Measurements from ENCODE around the gene DHRSX.
A peak's percentile ranks its signal among the peaks of the same experiment; 100 is the strongest.

DNA sequence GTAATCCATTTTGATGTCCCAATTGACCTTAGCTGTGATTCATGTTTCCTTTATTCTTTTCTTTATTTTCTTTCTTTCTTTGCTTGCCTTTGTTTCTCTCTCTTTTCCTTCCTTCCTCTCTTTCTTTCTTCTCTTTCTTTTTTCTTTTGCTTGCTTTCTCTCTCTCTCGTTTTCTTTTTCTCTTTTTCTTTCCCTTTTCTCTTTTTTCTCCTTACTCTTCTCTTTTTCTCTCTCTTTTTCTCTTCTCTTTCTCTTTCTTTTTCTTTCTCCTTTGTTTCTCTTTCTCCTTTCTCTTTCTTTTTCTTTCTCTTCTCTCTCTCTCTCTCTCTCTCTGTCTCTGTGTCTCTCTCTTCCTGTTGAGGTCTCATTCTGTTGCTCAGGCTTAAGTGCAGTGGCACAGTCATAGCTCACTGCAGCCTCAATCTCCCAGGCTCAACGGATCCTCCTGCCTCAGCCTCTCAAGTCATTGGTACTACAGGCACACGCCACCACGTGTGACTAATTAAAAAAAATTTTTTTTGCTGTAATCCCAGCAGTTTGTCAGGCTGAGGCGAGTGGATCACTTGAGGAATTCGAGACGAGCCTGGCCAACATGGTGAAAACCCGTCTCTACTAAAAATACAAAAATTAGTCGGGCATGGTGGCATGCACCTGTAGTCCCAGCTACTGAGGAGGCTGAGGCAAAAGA, 8.0 kb upstream of the DHRSX start:
- TF ChIP-seq, protein P1, sequence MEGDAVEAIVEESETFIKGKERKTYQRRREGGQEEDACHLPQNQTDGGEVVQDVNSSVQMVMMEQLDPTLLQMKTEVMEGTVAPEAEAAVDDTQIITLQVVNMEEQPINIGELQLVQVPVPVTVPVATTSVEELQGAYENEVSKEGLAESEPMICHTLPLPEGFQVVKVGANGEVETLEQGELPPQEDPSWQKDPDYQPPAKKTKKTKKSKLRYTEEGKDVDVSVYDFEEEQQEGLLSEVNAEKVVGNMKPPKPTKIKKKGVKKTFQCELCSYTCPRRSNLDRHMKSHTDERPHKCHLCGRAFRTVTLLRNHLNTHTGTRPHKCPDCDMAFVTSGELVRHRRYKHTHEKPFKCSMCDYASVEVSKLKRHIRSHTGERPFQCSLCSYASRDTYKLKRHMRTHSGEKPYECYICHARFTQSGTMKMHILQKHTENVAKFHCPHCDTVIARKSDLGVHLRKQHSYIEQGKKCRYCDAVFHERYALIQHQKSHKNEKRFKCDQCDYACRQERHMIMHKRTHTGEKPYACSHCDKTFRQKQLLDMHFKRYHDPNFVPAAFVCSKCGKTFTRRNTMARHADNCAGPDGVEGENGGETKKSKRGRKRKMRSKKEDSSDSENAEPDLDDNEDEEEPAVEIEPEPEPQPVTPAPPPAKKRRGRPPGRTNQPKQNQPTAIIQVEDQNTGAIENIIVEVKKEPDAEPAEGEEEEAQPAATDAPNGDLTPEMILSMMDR (IDR thresholded peaks at IDR 0.05), result peak; percentile 25
- TF ChIP-seq EZH2 (IDR thresholded peaks at IDR 0.05; ENCODE audit: borderline replicate concordance, insufficient read depth, low read depth, low read length, poor library complexity, severe bottlenecking), result no peak
